HG02588 (cell line): ENCODE measurements around the gene RAB3GAP2.
"Not testable (repeated sequence)": the region's sequence is repeated elsewhere in the genome, so short reads cannot be mapped to it uniquely, and the experiment has no call there.

ENCODE experiments used
- ATAC-seq: cut with Tn5 transposase; IDR thresholded peaks from one replicate; pipeline ENCODE4 v1.9.1; 2021; ENCODE audit warnings: mild to moderate bottlenecking, moderate library complexity; ENCODE audit not compliant: unreplicated experiment

The RAB3GAP2 gene

DNA sequence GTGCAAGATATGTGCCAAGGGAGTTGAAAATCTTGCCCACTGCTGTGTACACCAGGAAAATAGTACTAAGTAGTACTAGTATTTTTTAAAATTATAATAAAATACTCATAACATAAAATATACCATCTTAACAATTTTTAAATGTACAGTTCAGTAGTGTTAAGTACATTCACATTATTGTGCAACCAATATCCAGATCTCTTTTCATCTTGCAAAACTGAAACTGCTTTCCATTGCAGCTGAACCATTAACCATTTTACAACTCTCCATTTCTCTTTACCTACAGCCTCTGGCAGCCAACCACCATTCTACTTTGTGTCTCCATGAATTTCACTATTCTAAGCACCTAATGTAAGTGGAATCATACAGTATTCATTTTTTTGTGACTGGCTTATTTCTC lies 19.3 kb upstream of the RAB3GAP2 start:
- no peak for ATAC-seq

DNA sequence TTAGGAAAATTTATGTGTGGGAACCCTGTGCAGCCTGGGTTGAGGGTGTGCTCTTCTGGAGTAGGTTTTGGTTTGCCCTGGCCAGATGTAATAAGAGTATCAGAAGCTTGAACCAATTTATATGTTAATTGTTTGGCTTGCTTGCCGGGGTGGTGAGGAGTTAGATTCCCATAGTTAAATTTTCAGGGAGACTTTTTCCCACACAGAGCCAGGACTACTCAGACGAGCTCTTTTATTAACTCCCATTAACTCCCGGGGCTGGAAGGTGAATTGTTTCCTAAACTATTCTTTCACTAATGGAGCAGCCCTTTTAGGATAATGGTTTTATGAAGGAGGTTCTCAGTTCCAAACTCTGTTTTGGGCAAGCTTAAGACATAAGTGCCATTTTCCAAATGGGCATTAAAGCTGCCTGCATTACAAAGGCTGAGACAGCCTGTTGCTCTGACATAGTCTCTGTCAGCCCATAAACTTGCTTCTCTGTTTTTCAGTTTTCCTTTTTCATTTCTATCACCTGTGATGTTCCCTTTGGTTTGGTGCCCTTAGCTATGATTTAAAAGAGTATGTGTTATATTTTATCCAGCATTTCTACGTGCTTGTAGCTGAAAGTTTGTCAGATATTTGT lies 18.0 kb upstream of the RAB3GAP2 start:
- ATAC-seq, result no peak

DNA sequence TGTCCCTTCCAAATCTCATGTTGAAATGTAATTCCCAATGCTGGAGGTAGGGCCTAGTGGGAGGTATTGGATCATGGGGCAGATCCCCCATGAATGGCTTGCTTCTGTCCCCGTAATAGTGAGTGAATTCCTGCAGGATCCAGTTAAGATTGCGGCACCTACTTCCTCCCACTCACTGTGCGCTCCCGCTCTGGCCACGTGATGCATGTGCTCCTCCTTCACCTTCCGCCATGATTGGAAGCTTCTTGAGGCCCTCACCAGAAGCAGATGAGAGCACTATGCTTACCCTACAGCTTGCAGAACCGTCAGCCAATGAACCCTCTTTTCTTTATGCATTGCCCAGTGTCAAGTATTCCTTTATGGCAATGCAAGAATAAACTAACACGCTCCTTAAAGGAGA lies 14.9 kb upstream of the RAB3GAP2 start:
- ATAC-seq, result no peak

DNA sequence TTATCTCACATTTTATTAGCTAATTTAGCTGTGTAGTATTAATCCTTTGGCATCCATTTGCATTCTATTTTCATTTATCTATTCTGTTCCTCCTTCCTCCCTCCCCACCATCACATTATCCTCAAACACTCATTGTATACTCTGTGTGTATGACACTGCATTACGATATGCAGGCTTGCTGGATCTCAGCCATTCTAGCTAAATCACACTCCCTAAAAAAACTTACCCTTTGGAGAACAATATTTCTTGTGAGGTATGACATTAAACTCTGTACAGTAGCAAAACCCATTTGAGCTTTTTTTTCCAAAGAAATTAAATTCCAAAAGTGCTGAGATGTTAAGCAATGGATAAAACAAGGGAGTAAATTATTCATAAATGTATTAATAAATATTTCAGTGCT lies 11.4 kb upstream of the RAB3GAP2 start:
- ATAC-seq, result no peak

DNA sequence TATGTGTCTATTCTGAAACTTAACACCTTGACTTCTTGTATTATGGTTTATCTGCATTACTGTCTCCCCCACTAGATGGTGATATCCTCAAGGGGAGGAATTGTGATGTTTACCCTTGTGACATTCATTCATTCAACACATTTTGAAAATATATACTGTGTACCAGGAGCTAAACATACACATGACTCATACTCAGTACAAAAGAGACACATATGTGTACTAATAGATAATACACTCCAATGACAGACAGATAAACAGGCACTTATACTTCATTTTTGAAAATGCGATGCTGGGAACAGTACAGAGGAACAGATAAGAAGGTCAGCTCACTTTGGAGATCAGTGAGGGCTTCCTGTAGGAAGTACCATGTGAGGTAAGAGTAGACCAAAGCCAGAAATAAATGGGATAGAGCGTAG lies 8.9 kb upstream of the RAB3GAP2 start:
- no peak for ATAC-seq

DNA sequence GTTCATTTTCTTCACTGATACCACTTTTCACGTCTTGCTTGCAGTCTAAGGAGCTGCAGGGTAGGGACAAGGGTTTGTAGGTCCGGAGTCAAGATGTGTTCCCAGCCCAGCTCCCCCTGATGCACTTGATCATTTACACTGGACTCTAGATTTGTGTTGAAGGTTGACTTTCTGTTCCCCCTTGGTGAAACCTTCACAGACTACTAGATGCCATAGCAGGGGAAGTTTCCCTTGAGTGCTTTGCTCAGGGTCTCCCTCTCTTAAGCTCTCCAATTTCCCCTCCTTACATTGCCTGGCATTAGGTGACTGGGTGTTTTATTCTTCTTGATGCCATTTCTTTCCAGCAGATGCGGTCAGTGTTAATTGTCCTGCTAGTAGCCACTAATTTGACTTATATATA lies 8.0 kb upstream of the RAB3GAP2 start:
- ATAC-seq, result no peak

DNA sequence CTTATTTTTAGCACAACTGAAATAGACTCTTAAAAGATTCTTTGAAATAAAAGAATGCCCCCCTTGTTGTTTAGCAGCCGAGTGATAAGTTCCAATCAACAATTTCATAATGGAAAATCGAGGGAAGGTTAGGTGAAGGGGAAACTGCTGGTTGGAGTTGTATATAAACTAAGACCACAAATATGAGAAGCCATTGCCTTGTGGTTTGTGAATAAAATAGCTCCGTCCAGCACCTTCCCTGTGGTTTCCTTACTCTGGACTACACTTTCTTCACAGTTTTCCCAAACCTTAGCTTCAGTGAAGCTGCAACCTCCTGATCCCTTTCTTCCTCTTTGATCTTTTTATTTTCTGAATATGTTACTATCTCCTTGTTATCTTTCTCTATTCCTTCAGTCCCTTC lies 6.7 kb upstream of the RAB3GAP2 start:
- ATAC-seq, result no peak

DNA sequence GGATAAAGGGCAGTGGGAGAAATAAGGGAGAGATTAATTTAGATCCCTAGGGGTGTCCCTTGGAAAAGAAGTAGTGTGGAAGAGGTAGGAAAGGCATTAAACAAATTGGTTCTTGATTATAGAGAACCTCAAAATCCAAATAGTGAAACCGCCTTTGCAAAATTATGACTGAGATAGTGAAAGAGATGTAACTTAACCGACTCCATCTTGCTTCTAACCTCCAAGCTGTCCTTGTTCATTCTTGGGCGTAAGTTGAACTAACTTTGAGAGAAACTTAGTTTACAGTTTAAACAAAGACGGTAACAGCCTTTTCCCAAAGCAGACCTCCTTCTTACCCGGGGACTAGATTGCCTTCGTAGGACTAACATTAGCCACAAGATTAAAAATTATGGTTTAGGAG lies 3.2 kb upstream of the RAB3GAP2 start:
- no peak for ATAC-seq

DNA sequence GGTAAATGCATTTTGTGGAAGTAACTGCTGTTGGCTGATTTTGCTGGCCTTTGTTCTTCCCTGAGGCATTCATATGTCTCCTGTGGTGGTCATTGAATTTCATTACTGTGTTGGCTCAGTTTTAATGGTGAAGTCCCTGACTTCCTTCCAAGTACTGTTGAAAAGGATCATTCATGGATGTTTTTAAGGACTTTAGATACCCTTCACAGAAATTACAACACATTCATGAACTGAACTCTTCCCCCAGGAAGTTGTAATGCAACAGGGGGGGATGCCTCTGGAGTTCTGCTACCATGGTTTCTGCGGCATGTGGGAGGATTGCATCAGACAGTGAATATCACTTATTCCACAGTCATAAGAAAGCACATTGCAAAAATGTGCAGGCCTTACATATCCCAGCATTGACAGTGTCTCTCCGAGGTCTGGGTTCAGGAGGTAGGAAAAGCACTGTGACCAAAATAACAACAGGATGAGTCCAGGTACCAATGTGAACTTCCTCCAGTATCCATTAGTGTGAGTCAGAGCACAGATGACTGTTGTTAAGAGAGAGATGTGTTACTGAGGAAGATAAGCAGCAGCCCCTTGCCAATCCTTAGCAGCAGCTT lies 2.1 kb upstream of the RAB3GAP2 start:
- no peak for ATAC-seq

DNA sequence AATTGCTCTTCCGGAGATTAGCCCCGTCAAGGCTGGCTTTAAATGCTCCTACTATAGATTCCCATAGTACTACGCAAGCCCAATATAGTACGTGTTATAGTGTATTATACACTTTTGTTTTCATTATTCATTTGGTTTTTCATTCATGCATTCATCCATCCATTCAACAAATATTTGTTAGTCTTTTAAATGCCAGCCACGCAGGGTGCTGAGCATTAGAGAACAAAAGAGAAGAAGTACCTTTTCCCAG lies 513 bp upstream of the RAB3GAP2 start:
- ATAC-seq, result no peak

DNA sequence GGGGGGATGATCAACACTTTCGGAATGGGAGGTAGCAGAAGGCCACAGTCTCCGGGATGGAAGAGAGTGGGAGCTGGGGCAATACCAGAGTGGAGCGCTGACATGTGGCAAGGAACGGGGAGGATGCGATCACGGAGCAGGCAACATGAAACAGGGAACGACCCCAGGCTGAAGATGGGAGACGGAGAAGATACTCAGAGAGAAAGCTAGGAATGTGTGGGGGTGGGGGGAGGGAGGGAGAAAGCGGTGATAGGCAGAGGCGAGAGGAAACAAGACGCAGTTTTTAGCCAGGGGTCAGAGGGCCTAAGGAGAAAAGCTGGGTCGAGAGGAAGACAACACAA lies 577 bp downstream of the RAB3GAP2 start:
- ATAC-seq, result no peak

DNA sequence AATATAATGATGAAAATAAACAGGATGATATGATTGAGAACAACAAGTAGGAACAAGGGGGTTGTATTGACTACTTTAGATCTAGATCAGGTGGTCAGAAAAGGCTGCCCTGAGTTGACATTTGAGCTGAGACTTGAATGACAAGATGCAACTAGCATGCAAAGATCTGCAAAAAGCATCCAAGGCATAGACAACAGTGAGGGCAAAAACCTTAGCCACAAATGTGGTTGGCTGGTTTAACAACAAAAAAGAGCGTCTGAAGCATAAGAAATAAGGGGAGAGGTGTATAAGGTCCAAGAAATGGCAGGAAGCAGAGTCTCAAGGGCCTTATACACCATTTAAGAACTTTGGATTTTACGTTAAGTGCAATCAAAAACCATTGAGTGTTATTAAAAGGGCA lies 3.2 kb downstream of the RAB3GAP2 start:
- ATAC-seq, result no peak

DNA sequence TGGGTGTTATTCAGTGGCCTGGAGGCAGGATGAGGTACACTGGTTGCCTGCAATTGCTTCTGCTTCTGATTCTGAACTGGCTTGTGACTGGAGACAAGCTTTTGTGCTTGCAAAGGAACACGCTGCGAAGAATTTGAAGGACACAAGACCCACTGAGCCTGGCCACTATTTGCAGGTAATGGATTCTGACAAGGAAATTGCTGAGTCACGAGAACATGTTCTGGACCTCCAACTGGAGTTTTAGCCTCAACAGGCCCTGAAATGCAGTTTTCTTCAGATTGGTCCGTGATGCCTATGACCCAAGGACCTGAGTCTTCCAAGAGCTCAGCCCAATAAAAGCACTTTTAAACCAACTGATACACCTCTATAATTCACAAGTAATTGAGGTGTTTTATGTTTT lies 4.6 kb downstream of the RAB3GAP2 start:
- ATAC-seq, result no peak

DNA sequence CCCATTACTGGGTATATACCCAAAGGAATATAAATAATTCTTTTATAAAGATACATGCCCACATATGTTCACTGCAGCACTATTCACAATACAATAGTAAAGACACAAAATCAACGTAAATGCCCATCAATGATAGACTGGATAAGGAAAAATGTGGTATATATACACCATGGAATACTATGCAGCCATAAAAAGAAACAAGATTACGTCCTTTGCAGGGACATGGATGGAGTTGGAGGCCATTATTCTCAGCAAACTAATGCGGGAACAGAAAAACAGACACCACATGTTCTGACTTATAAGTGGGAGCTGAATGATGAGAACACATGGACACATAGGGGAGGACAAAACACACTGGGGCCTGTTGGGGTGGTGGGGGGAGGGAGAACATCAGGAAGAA lies 12.0 kb downstream of the RAB3GAP2 start:
- ATAC-seq, result not testable (repeated sequence)

DNA sequence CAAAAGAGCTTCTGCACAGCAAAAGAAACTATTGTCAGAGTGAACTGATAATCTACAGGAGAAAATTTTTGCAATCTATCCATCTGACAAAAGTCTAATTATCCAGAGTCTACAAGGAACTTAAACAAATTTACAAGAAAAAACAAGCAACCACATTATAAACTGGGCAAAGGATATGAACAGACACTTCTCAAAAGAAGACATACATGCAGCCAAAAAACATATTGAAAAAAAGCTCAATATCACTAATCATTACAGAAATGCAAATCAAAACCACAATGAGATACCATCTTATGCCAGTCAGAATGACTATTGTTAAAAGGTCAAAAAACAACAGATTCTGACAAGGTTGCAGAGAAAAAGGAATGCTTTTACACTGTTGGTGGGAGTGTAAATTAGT lies 12.5 kb downstream of the RAB3GAP2 start:
- not testable (repeated sequence) for ATAC-seq

DNA sequence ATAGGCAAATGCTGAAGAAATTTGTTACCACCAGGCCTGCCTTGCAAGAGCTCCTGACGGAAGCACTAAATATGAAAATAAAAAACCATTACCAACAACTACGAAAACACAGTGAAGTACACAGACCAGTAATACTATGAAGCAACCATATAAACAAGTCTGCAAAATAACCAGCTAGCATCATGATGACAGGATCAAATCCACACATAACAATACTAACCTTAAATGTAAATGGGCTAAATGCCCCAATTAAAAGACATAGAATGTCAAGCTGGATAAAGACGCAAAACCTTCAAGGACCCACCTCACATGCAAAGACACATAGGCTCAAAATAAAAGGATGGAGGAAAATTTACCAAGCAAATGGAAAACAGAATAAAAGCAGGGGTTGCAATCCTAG lies 16.1 kb downstream of the RAB3GAP2 start:
- not testable (repeated sequence) for ATAC-seq

DNA sequence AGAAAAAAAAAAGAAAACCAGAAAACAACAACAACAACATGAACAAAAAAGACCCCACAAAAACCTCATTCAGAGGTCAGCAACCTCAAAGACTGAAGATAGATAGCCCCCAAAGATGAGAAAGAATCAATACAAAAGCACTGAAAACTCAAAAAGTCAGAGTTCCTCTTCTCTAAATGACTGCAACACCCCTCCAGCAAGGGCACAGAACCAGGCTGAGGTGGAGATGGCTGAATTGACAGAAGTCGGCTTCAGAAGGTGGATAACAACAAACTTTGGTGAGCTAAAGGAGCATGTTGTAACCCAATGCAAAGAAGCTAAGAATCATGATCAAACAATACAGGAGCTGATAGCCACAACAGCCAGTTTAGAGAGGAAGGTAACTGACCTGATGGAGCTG lies 17.0 kb downstream of the RAB3GAP2 start:
- ATAC-seq, result no peak

DNA sequence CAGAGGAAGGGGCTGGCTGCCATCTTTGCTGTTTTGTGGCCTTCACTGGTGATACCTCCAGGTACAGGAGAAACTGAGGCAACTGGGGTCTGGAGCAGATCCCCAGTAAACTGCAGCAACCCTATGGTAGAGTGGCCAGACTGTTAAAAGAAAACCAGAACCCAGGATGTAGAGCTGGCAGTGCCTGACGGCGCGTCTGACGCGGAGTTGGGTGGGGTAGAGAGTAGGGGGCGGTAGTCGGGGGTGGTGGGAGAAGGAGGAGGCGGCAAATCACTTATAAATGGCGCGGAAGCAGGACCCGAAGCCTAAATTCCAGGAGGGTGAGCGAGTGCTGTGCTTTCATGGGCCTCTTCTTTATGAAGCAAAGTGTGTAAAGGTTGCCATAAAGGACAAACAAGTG lies 19.0 kb downstream of the RAB3GAP2 start:
- ATAC-seq, result not testable (repeated sequence)

DNA sequence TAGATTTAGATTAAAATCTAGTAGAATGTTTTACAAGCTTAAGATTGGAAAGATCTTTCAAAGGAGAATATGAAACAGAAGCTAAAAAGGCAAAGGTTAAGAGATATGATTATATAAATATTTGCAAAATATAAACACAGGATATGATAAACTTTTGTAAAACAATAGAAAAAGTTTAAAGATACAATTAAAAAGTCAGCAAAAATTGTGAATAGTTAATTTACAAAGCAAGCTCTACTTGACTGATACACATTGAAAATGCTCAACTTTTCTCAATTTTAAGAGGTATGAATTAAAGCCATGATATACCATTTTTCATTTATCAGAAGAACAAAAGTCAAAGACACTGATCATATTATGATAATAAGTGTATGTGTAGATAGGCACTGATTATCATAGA lies 21.0 kb downstream of the RAB3GAP2 start:
- no peak for ATAC-seq

DNA sequence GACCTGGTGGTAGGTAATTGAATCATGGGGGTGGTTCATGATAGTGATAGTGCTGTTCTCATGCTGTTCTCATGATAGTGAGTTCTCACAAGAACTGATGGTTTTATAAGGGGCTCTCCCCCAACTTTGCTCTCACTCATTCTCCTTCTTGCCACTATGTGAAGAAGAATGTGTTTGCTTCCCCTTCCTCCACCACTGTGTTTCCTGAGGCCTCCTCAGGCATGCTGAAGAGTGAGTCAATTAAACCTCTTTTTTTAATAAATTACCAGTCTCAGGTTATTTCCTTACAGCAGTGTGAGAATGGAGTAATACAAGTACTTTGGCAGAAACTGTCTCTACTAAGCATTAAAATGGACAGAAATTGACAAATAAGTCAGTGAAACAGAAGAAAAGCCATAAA lies 21.6 kb downstream of the RAB3GAP2 start:
- no peak for ATAC-seq

DNA sequence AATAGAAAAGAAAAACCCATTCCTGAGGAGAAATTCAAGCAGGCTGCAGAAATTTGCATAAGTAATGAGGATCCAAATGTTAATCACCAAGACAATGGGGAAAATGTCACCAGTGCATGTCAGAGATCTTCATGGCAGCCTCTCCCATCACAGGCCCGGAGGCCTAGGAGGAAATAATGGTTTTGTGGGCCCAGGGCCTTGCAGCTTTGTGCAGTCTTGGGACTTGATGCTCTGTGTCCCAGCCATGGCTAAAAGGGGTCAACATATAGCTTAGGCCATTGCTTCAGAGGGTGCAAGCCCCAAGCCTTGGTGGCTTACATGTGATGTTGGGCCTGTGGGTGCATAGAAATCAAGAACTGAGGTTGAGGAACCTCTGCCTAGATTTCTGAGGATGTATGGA lies 22.7 kb downstream of the RAB3GAP2 start:
- ATAC-seq, result no peak

DNA sequence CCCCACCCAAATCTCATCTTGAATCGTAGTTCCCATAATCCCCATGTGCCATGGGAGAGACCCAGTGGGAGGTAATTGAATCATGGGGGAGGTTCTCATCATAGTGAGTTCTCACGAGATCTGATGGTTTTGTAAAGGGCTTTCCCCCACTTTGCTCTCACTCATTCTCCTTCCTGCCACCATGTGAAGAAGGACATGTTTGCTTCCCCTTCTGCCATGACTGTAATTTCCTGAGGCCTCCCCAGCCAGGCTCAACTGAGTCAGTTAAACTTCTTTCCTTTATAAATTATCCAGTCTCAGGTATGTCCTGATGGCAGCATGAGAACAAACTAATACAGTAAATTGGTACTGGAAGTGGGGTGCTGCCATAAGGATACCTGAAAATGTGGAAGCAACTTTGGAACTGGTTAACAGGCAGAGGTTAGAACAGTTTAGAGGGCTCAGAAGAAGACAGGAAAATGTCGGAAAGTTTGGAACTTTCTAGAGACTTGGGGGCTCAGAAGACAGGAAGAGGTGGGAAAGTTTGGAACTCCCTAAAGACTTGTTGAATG lies 23.5 kb downstream of the RAB3GAP2 start:
- not testable (repeated sequence) for ATAC-seq

DNA sequence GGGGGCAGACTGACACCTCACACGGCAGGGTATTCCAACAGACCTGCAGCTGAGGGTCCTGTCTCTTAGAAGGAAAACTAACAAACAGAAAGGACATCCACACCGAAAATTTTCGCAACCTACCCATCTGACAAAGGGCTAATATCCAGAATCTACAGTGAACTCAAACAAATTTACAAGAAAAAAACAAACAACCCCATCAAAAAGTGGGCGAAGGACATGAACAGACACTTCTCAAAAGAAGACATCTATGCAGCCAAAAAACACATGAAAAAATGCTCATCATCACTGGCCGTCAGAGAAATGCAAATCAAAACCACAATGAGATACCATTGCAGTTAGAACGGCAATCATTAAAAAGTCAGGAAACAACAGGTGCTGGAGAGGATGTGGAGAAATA lies 26.4 kb downstream of the RAB3GAP2 start:
- not testable (repeated sequence) for ATAC-seq
